Inflammatory macrophage (primary cell): ENCODE results near the gene ZNF792.
"Not testable (repeated sequence)": the region's sequence is repeated elsewhere in the genome, so short reads cannot be mapped to it uniquely, and the experiment has no call there.

Experiments
- DNase-seq, 2 donors: peaks; one replicate each; pipeline ENCODE4 v3.0.0-alpha.2; 2020 to 2022

The ZNF792 gene

DNA sequence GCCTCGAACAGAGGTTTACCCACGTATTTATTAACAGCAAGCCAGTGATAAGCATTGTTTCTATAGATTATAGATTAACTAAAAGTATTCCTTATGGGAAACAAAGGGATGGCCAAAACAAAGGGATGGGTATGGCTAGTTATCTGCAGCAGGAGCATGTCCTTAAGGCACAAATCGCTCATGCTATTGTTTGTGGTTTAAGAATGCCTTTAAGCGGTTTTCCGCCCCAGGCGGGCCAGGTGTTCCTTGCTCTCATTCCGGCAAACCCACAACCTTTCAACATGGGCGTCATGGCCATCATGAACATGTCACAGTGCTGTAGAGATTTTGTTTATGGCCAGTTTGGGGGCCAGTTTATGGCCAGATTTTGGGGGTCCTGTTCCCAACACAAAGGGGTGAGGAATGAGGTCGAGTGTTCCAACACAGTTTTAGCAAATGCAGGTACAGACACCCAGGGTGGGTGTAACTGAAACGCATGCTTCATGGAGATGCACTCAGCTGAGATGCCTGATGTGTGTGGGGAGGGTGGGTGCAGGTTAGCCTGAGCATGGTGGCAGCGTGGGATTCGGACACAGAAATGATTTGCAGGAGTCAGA lies 6.3 kb upstream of the ZNF792 start:
- DNase-seq = not testable (repeated sequence)

DNA sequence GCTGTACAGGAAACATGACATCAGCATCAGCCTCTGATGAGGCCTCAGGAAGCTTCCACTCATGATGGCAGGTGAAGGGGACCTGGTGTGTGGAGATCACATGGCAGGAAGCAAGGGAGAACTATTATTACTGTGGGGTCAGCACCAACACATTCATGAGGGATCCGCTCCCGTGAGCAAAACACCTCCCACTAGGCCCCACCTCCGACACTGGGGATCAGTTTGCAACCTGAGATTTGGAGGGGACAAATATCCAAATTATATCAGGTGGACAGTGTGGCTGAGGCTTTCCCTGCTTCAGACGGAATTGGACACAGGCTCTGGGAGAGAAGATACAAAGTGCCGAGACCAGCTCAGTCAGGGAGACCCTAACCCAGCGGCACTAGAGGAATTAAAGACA lies 5.7 kb upstream of the ZNF792 start:
- no peak for DNase-seq

DNA sequence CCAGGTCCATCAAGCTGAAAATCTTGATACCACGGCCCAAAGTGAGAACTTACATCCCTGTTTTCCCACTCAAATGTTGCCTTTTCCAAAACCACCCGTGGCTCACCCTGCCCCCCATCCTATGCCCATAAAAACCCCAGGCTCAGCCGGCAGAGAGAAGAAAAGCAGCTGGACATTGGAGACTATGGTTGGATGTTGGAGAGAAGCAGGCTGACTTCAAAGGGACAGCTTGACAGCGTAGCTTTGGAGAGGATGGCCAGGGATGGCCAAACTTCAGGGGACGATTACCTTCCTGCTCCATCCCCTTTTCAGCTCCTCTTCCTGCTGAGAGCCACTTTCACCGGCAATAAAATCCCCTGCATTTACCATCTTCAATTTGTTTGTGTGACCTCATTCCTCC lies 3.5 kb upstream of the ZNF792 start:
- DNase-seq = no peak

DNA sequence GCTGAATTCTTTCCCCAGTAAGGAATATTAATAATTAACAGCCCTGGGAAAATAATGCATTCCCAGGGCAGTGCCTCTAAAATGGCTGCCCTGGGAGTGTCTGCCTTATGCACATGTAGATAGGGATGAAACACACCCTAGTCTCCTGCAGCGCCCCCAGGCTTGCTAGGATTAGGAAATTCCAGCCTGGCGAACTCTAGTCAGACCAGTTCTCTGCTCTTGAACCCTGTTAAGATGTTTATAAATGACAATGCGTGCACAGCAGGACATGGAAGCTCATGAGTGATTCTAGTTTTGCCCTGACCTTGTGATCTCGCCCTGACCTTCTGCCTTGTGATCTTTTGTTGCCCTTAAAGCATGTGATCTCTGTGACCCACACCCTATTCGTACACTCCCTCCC lies 1.5 kb upstream of the ZNF792 start:
- not testable (repeated sequence) for DNase-seq

DNA sequence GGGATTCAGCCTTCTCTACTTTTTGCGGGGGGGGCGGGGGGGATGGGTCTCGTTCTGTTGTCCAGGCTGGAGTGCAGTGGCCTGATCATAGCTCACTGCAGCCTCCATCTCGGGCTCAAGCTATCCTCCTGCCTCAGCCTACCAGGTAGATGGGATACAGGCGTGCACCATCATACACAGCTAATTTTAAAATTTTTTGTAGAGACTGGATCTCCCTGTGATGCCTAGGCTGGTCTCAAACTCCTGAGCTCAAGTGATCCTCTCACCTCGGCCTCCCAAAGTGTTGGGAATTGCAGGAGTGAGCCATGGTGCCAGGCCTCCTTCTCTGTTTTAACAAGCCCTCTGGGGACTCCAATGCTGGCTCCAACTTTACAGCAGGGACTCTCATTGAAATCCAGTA lies 569 bp upstream of the ZNF792 start:
- no peak for DNase-seq

DNA sequence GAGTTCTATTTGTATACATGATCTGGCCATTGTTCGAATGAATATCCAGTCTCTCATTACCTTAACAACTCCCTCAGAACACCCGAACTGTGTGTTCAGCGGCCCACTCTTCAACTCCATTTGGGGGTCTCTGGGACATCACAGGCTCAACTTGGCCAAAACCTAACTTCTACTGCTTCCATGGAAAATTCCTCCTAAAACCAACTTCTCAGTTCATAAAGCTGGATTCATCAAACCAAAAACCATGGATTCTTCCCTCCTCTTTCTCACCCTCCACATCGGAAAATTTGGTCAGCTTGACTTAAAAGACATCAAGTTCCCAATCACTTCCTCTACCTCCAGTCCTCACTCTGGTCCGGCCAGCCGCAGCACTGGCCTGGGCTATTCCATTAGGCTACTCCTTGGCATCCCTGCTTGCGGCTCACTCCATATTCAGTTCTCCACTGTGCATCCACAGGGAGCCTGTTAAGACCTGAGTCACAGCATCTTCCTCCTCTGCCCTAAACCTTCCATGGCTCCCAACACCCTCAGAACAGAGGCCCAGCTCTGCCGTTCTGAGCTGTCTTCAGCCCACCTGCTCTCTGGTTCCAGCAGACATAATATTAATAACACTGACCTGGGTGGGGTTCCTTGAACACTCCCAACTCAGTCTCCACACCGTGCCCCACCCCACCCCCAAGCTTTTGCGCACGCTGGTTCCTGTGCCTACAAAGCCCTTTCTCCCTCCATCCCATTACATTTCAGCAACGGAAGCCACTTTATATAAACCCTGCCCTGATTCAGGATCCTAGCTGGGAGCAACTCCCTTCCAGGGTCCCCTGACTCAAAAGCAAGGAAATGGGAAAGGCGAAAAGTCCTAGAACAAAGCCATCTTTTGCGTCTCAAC lies 1.1 kb downstream of the ZNF792 start:
- no peak for DNase-seq

DNA sequence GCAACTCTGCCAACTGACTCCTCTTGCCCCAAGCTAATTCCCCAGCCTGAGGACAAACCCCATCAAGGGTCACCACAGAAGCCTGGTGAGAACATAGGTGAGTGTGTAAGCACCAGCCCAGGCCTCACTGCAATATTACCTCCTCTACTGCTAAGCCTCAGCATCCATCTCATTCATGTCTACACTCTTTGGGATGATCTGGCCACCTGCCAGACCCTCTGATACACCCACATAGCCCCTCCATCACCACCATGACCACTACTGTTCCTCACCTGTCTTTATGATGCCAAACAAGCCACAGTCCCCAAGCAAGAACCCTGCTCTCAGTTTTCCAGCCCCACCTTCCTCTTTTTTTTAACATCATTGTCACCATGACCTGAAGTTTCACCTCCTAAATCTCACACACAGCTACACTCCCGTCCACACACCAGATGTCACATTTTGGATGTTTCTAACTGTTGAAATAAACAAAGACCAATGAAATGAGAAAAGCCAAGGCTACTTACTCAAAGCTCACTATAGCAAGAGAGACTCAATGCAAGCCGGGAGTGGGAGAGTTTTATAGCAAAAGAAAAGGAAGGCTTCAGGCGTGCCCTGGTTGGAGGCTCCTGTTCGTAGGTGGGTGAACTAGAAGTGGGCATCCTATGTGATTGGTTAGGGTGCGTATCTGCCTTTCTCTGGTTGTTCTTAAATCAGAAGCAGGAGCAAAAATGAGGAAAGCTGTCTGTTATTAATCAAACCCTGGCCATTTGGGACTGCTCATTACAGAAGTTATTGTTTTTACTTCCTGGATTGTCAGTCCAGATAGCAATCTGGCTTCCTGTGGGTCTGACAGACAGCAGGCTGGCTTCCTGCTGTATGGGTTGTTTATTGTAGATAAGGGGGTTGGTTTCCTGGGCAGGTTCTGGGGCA lies 2.0 kb downstream of the ZNF792 start:
- DNase-seq = no peak

DNA sequence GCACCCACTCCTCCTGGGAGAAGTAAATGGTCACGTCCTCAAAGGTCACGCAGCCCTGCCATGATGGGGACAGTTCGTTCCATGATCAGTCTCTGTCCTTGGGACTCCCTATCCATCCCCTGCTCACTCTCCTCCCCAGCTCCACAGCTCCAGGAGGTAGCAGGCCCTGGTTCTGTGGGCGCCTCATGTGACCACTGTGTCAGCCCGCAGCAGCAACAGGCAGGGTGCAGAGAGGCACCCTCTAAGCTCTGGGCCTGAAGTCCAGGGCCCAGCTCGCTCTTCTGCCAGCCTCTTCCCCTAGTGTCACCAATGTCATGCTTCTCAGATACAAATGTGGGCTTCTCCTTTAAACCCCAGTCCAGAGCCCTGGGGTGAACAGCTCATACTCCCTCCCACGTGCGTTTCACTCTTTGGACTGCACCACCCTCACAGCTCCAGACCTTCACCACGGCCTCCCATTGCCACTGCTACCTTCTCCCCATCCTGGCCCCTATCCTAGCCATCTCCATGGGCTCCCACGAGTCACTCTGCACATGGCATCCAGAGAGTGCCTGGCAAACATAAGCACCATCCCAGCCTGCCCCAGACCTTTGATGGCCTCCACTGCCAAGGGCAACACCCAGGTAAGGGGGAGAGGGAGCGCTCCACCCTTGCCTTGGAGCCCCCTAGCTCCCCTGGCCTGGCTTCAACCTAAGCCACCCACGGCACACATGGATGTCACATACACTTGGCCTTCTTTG lies 2.9 kb downstream of the ZNF792 start:
- DNase-seq = no peak

DNA sequence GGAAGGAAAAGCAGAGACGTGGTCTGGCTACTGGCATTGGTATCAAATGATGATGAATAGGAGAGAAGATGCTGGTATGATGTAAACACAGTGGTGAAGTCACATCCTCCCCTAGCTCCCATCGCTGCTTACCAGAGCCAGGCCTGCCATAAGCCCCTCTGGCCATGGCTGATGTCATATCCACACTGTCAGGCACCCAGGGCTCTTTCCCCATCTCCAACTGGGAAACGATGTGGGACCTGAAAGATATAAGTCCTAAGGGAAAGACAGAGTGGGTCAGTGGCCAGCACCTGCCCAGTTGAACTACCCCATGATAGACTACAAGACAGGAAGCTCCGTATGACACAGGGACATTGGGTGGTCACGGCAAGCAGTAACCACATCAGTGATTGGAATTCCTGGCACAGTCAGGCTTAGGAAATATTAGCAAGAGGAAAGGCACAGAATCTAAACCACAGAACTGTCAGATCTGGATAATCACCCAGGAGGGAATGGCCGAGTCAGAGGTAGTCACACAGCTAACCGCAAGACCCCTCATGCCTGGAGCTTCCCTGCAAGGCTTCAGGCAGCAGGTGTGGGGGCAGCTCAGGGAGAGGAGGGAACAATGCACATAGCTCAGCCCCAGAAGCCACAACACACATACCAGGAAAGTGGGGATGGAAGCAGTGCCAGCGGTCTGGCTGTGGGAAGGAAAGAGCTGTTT lies 3.8 kb downstream of the ZNF792 start:
- DNase-seq = no peak

DNA sequence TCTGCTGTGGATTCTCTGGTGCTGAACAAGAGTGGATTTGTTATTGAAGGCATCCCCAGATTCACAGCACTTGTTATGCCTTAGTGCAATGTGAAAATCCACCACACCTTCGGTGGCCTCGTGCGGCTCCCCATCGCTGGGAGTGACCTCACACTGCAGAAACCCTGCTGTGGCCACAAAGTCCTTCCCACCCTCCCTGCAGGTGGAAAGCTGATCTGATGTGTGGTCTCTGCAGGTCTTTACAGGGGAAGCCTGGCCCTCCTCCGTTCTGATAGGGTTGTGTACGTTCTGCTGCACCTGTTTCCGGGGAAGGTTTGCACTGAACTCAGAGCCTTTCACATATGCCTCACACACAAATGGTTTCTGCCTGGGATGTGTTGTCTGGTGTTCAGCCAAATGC lies 5.0 kb downstream of the ZNF792 start:
- no peak for DNase-seq

DNA sequence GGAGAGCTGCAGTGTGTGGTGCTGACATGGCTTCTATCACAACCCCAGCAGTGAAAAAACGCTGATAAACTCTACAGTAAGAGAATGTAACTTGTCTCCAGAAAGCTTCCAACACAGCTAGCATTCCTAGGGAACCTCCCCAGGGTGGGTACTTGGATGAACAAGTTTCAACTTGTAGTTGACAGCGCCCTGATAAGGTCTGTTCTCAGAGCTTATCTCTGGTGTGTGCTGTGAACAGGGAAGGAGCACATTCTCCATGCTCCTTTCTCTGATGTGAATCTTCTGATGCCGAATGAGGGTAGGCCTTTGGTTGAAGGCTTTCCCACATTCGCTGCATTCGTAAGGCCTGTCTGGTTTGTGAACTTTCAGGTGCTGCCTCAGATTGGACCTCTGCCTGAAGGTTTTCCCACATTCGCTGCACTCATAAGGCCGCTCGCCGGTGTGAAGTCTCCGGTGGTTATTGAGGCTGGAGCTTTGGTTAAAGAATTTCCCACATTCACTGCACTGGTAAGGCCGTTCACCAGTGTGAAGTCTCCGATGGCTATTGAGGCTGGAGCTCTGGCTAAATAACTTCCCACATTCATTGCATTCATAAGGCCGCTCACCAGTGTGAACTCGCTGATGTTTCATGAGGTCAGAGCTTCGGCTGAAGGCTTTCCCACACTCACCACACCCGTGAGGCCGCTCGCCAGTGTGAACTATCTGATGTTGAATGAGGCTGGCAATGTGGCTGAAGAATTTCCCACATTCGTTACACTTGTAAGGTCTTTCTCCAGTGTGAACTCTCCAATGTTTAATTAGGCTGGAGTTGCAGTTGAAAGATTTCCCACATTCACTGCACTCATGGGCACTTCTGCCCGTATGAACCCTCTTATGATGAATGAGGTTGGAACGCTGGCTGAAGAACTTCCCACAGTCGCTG lies 5.9 kb downstream of the ZNF792 start:
- no peak for DNase-seq

DNA sequence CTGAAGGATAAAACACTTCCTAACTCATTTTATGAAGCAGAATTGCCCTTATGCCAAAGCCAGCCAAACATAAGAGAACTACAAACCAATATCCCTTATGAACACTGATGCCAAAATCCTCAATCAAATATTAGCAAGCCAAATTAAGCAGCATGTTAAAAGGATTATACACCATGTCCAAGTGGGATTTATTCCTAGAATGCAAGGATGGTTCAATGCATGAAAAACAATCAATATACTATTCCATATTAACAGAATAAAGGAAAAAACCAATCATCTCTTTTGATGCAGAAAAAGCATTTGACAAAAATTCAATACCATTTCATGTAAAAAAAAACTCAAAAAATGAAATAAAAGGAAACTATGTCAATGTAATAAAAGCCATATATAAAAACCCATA lies 10.9 kb downstream of the ZNF792 start:
- no peak for DNase-seq

DNA sequence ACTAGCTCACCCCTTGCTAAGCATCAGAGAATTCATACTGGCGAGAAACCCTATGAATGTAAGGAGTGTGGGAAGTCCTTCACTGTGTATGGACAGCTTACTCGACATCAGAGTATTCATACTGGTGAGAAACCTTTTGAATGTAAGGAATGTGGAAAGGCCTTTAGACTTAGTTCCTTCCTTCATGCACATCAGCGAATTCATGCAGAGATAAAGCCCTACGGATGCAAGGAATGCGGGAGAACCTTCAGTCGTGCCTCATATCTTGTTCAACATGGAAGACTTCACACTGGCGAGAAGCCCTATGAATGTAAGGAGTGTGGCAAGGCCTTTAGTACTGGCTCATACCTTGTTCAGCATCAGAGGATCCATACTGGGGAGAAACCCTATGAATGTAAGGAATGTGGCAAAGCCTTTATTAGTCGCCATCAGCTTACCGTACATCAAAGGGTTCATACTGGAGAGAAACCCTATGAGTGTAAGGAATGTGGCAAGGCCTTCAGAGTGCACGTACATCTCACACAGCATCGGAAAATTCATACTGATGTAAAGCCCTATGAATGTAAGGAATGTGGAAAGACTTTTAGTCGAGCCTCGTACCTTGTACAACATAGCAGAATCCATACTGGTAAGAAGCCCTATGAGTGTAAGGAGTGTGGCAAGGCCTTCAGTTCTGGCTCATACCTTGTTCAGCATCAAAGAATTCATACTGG lies 20.0 kb downstream of the ZNF792 start:
- DNase-seq = no peak

DNA sequence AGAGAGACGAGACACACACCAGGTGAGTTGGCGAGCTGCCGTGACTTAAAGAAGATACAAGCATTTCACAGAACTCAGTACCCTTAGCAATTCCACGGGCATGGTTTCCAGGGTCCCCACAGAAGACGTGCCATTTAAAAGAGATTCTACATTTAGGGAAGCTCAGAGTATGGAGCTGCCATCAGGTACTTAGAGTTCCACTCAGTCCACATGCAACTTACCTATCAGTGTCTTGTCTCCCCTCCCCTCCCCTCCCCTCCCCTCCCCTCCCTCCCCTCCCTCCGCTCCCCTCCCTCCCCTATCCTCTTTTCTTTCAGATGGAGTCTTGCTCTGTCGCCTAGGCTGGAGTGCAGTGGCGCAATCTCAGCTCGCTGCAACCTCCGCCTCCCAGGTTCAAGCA lies 25.1 kb downstream of the ZNF792 start:
- DNase-seq = no peak

DNA sequence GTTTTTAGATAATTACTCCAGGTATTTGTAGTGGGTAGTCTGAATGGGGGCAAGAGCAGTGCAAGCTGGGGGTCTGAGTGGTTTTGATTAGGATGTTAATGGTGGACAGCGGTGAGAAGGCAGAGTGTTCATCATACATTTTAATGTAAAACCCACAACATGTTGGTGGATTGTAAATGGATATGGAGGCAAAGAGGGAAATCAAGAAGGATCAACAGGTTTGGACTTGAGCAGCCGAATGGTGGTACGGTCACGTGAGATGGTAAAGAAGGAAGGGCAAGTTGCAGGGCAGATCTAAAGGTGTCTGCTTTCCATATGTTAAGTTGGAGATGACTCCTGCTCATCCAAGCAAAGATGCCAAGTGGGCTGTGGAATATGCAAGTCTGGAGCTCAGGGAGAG lies 27.8 kb downstream of the ZNF792 start:
- no peak for DNase-seq

DNA sequence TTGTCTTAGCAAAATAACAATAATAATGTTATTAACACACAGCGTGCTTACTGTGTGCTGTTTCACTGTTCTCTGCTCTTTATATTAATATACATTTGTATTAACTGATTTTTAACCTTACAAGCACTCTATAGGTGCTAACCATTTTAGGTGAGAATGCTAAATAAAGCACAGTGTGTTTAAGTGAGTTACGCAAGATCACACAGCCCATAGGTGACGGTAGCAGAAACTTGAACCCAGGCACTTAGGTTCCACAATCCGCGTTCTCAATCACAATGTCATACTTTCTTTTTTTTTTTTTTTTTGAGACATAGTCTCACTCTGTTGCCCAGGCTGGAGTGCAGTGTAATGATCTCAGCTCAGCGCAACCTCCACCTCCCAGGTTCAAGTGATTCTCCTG lies 31.5 kb downstream of the ZNF792 start:
- no peak for DNase-seq

DNA sequence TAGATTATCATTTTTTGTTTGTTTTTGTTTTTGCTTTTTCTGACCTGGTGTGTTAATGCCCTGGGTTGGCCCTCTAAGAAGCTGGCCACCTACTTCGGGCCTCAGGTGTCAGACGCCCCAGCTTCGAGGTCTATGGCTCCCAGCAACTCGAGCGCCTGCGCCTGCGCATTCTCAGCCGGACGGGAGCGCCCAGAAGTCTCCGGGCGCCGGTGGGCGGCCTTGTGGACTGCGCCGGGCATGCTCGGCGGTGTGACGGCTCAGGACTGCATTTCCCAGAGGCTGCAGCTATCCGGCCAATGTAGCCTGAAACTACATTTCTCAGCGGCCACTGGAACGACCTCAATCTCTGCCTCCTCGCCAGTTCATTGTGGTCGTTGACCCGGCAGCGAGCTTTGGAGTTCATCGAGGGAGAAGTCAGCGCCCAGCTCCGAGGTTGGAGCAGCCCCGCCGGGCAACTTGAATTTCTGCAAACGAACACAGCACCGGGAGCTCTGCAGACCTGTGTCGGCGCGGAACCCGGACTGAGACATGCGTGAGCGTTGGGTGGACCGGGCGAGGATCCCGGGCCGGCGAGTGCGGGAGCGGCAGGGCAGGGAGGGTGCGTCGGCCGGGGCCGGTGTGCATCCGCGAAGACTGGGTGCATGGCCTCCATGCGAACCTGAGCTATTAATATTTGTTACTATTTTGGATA lies 37.2 kb downstream of the ZNF792 start, which contains the start of gene ZNF30:
Gene ZNF30 (plus strand): TSS at position 219 of the 691 bp plus-strand sequence. CDS start 3,045 bp downstream, outside the sequence.
- peak; percentile 80 to 93 for DNase-seq

DNA sequence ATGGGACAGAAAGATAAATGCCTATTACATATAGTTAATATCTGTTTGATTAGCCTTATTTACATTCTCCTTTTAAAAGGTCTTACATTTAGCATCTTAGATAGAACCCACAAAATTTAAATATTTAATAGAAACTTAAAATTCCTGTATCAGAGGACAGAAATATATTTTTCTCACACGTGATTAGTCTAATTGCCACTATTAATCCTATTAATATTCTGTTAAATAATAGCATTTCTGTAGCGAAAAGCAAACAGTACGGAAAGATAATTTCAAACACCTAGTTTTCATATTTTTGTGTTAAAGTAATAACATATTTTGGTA lies 37.7 kb downstream of the ZNF792 start:
- no peak for DNase-seq

DNA sequence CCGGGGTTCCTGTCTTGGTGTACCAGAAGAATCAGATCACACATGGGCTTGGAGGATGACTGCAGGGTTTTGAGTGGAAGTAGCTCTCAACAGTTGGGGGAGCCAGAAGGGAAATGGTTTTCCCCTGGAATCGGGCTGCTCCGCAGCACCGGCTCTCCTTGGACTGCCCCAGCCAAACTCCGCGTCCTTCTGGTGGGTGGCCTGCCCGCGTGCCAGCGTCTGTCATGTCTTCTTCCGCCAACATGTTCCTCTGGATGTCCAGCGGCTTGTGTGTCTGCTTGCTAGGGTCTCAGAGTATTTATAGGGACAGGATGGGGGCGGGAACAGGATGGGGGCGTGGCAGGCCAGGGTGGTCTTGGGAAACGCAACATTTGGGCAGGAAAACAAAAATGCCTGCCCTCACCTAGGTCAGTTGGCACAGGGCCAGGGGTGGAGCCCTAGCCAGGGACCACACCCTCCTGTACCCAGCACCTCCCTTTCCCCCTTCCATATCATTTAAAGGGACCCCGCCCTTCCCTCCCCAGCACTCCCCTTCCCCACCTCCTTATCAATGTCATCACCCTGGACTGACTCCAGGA lies 38.7 kb downstream of the ZNF792 start:
- no peak for DNase-seq
